ENCODE measurements around the gene LRFN3. TPM values are rescaled to one million over a fixed set of nuclear protein-coding genes. Genes with fewer than 3 reads are reported as not detected.
"Not testable (repeated sequence)": the region's sequence is repeated elsewhere in the genome, so short reads cannot be mapped to it uniquely, and the experiment has no call there.

Gene LRFN3
- total RNA-seq, 1 donor from 2014 or later, result 6.3 TPM

DNA sequence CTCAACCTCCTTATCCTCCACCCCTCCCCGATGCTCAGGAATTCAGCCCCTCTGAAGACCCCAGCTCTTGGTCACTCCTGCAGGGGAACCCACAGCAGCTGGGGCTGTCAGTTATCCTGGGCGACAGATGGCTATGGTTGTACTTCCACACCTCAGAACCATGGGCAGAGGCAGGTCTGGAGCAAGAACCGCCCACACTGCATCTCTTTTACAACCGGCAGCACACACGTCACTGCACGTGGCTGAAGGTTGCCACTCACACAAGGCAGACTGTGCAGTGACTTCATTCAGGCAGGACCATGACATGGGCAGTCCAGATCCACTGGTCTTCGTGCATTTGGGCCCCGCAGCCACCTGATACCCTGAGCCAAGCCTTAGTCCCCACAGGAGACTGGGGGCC lies 37.3 kb downstream of the LRFN3 start:
- DNase-seq (ENCODE audit: low read depth), result no peak

DNA sequence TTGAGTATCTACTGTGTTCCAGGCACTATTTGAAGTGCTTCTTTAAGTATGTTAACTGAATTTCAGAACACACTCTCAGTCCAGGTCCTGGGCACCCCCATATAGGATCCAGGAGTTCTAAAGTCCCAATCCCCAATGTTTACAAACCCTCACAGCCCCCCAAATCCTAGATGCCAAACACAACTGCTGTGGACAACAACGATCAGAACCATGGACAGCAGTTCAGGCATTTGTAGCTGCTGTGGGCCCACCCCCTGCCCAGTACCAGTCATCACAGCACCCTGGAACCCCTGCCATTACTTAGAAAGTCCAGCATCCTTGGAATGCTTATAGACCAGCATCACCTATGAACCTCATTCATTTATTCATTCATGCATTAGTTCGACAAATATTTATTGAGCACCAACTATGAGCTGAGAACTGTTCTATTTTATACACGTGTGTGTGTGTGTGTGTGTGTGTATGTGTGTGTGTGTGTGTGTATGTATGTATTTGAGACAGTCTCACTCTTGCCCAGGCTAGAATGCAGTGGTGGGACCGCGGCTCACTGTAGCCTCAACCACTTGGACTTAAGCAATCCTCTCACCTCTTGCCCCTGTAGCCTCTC lies 39.5 kb downstream of the LRFN3 start:
- DNase-seq (ENCODE audit: low read depth), result peak; percentile 11

DNA sequence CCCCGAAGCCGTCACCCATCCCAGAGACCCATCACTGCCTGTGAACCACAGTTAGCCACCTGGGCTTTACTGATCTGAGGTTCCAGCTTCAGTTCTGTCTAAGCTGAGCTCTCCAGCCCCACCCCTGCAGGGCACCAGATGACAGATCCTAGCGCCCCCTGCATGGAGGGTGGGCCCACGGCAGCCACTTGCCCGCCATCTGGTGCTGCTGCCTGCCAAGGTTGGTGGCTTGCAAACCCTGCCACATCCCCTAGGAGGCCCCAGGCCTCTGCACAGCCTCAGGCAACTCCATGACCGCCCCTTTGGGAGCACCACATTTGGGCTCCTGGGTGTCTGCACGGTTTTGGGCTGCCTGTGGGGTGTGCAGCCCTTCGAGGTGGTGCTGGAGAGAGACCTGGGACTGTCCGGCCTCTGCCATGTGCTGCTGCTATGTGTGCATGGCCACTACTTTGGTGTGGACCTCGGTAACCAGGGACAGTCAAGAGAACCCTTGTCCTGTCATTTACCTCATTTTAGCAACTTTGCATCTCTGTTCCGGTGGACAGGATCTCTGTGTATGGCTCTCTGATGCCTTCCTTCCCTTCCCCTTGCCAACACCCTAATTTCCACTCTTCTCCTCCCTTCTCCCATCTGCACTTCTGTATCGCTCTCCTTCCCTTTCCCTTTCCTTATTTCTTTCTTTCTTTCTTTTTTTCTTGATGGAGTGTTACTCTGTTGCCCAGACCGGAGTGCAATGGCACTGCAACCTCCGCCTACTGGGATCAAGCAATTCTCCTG lies 41.5 kb downstream of the LRFN3 start:
- DNase-seq (ENCODE audit: low read depth), result no peak

DNA sequence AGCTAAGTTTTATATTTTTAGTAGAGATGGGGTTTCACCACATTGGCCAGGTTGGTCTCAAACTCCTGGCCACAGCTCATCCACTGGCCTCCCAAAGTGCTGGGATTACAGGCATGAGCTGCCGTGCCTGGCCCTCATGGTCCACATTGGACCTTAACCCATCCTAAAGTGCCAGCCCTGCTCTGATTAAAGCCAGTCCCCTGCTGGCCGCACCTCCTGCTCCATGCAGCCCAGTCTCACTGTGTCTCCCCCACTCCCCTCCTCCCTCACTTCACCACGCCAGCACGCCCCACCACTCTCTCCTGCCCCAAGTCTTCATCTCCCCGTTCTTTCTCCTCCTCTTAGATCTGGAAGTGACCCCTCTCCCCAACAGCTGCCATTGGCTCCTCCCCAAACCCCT lies 42.1 kb downstream of the LRFN3 start:
- no peak for DNase-seq (ENCODE audit: low read depth)

DNA sequence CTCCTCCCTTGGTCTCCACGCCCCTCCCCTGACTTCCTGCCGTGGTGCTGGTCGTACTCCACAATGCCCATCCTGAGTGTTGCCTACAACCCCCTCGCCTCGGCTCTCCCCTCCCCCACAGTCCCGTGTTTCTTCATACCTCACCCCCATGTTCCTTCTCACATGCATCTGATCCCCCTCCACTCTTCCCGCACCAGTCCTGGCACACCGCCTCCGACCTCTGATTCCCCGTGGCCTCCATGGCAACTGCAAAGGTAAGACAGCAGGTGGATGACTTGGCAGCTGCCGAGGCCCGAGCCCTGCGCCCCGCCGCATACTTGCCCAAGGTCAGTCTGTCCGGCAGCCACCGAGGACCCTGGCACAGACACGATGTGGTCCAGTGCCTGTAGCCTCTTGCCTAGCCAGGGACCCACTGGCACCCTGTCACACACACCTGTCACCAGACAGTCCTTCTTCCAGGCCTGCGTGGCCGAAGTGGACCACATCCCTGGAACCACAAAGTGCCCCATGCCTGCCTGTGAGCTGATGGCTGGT lies 42.7 kb downstream of the LRFN3 start:
- no peak for DNase-seq (ENCODE audit: low read depth)

DNA sequence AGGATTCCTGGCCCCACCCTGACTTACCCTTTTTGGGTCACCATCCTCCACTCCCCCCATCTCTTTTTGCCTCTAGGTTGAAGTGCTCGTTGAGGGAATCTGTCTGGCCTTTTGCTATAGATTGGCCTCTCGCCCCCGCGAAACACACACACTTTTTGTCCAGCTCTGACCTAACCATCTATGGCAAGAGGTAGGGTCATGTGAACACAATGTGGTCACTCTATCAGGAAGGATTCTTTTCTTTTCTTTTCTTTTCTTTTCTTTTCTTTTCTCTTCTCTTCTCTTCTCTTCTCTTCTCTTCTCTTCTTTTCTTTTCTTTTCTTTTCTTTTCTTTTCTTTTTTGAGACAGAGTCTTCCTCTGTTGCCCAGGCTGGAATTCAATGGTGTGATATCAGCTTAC lies 44.8 kb downstream of the LRFN3 start:
- DNase-seq (ENCODE audit: low read depth), result not testable (repeated sequence)

DNA sequence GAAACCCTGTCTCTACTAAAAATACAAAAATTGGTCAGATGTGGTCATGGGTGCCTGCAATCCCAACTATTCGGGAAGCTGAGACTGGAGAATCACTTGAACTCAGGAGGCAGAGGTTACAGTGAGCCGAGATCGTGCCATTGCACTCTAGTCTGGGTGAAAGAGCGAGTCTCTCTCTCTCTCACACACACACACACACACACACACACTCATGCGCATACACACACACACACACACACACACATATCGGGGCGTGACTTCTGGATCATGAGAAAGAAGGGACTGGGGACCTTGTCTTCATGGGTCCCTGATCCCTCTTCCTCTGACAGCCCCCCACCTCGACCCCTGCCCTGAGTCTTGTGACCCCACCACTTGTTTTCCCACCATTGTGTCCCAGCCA lies 47.0 kb downstream of the LRFN3 start:
- no peak for DNase-seq (ENCODE audit: low read depth)

DNA sequence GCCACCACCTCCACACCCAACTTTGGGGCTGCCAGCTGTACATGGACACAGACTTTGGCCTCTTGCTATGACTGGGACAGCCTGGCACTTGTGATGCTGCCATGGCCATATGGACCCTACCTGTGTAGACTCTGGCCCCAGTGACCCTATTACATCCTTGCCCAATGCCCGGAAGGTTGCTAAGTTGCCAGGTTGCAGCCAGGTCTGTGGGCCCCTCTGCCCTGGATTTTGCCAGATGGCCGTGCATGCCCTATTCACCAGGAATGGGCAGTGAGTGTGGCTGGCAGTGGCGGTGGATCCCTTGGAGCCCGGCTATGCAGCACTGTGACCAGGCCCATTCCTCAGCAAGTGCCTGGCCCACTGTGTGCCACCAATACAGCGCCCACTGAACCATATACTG lies 49.9 kb downstream of the LRFN3 start:
- no peak for DNase-seq (ENCODE audit: low read depth)

DNA sequence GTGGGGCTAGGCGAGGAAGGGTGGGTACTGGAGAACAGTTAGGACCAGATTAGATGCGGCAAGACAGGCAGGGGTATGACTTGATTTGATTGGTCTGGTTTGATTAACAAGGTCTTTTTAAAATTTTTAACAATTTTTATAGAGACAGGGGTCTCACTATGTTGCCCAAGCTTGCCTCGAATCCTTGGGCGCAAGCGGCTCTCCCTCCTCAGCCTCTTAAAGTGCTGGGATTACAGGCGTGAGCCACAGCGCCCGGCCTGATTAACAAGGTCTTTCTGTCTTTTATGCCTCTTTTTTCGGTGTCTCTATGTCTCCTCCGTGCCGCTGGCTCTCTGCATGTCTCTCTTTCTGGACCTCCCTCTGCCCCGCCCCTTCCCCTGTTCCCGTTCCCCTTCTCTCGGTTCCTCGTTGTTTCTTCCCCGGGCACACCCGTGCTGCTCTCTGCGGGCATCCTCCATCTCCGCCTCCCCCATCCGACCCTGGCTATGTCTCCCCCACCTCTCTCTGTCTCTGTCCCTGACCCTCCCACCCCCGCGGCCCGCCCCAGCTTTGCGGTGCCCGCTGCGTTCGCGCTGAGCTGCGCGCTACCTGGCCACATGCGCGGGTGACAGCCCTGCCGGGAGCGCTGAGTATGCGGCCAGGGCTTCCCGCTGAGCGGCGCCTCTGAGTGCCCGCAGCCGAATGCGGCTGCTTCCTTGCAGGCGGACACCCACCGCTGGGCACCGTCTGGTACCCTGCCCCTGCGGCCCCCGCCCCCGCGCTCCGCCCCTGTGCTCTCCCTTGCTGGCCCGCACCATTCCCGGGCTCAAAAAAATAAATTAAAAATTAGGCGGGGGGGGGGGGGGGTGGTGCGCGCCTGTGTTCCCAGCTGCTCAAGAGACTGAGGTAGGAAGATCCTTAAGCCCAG lies 50.7 kb downstream of the LRFN3 start:
- DNase-seq (ENCODE audit: low read depth), result no peak

DNA sequence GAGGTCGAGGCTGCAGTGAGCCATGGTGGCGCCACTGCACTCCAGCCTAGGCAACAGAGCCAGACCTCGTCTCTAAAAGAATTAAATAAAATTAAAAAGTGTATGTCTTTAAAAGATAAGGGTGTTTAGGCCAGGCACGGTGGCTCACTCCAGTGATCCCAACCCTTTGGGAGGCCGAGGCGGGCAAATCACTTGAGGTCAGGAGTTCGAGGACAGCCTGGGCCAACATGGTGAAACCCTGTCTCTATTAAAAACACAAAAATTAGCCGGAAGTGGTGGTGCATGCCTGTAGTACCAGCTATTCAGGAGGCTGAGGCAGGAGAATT lies 51.4 kb downstream of the LRFN3 start:
- no peak for DNase-seq (ENCODE audit: low read depth)

DNA sequence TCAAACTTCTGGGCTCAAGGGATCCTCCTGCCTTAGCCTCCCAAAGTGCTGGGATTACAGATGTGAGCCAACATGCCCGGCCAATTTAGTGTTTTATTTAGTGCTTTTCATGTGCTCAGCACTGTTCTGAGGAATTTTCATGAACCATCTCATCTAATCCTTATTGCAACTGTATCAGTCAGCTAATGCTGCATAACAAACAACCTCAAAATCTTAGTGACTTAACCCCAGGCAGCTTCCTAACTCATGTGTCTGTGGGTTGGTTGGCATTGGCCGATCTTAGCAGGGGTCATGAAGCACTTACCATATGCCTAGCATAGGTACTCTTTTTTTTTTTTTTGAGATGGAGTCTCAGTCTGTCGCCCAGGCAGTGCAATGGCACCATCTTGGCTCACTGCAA lies 52.6 kb downstream of the LRFN3 start:
- DNase-seq (ENCODE audit: low read depth), result no peak

DNA sequence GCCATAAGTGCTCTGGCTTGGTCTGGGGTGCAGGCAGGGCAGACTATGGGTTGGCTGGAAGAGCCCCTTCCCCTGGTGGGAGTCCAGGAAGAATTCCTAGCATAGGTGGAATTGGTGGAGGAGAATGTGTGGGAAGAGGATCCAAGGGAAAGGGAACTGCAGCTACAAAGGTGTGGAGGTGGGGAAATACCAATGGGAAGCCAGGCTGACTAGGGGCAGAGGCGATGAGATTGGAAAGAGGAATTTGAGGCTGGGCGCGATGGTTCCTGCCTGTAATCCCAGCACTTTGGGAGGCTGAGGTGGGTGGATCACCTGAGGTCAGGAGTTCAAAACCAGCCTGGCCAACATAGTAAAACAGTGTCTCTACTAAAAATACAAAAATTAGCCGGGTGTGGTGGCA lies 54.0 kb downstream of the LRFN3 start:
- DNase-seq (ENCODE audit: low read depth), result no peak

DNA sequence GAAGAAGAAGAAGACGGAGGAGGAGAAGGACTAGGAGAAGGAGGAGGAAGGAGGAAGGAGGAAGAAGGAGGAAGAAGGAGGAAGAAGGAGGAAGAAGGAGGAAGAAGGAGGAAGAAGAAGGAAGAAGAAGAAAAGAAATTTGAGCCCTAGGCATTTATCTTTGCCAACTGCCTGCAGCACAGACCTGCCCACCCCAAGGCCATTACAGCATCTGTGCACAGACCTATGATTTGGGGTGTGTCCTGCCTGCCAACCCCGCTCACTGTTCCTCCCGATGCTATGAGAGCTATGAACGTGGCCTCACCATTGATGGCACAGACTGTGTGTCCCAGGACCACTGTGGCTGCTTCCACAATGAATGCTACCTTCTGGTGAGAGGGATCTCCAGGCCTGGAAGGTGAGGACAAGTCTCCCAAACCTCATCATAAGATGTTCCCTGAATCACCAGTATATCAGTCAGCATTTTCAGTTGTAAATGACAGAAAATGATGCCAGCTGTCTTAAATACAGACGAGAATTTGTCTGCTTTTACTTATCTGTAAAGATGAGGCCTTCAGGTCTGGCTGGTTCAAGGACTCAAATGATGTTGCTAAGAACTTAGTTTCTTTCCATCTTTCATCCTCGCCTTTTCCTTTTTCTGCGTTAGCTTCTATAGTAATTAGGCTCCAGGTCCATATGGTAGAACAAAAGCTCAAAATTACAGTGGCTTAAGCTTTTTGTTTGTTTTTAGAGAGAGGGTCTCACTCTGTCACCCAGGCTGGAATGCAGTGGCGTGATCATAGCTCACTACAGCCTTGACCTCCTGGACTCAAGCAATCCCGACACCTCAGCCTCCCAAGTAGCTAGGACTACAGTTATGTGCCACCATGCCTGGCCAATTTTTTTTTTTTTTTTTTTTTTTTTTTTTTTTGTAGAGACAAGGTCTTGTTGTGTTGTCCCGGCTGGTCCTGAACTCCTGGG lies 54.9 kb downstream of the LRFN3 start:
- DNase-seq (ENCODE audit: low read depth), result no peak

DNA sequence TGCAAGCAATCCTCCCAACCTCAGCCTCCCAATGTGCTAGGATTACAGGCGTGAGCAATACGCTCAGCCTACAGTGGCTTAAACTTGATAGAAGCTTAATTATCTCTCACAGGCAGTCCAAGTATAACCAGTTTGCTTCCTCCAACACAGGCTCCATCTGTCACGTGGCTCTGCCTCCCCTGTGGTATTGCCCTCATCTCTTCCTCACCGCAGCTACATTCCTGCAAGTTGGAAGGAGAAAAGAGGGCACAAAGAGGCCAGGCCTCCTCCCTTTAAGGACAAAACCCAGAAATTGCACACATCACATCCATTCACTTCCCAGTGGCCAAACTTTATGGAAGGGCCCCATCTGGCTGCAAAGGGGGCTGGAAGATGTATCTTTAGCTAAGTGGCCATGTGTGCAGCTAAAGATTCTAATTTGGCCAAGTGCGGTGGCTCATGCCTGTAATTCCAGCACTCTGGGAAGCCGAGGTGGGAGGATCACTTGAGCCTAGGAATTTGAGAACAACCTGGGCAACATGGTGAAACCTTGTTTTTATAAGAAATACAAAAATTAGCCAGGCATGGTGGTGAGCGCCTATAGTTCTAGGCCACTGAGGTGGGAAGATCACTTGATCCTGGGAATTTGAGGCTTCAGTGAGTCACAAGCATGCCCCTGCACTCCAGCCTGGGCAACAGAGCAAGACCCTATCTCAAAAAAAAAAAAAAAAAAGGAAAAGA lies 55.7 kb downstream of the LRFN3 start:
- peak; percentile 75 for DNase-seq (ENCODE audit: low read depth)

DNA sequence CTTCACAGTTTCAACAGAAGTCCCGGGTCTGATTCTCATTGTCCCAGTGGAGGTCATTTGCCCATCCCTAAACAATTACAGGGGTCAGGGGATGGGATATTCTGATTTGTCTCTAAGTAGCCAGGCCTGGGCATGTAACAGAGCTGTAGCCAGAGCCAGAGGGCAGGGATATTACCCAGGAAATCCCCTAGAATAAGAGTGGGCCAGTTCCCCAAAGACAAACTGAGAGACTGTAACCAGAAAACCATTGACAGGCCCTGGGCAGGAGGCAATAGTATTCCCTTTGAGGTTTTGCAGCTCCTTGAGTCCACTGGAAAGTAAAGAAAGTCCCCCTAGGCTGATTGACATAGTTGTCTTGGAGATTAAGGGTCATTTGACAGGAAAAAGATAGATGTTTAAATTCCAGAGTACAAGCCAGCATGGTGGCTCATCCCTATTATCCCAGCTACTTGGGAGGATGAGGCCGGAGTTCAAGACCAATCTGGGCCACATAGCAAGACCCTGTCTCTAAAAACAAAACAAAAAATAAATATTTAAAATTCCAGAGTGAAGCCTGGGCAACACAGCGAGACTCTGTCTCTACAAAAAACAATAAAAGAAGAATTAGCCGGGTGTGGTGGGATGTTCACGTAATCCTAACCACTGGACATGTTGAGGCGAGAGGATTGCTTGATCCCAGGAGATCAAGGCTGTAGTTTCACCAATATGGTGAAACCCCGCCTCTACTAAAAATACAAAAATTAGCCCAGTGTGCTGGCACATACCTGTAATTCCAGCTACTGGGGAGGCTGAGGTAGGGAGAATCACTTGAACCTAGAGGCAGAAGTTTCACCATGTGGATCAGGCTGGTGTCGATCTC lies 57.0 kb downstream of the LRFN3 start:
- no peak for DNase-seq (ENCODE audit: low read depth)

DNA sequence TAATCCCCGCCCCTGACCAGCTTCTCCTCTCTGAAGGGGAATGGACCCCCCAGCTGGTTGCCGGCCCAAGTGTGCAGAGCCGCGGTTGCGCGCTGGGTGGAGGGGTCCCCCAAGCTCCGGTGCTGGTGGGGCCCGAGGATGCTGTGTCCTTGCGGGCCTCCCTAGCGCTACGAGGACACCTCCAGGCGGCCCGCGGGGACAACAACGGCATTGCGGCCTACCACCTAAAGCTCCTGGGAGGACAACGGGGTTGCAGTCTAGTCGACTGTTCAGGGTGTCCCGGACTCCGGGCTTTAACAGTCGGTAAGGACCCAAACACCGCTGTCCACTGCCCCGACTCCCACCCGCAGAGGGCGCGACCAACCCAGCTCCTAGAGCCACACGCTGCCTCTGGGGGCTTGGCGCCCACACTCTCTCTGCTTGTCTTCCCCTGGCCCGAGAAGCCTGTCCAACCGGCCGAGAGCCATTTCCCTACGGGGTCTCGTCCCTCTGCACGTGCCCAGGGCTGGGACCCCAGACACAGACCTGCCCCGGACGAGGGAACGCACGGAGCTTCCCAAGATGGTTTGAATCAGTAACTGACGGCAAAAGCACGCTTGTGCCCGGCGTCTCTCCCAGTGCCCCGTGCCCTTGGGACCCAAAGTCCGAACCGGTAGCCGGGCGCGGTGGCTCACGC lies 57.9 kb downstream of the LRFN3 start:
- DNase-seq (ENCODE audit: low read depth), result no peak
